Measurements from ENCODE around the gene PHKB. TPM values are rescaled to one million over a fixed set of nuclear protein-coding genes. Genes with fewer than 3 reads are reported as not detected.

Gene PHKB
- total RNA-seq, 1 experiment from 2014 or later = 38.8 TPM

- Histone ChIP-seq H3K14ac (ENCODE audit: insufficient read depth, low read length) (no peak overlapping the region), H3K9ac (ENCODE audit: extremely low read depth, insufficient read length, low read length) (no peak overlapping the region), H2BK20ac (ENCODE audit: low read depth, low read length, poor library complexity, severe bottlenecking) (no peak overlapping the region), H4K20me1 (ENCODE audit: control insufficient read depth, insufficient read depth, insufficient read length) (no peaks in the 10 kb centered on the region), H2BK5ac (ENCODE audit: insufficient read length, low read length) (no peak overlapping the region), H3K9me3 (ENCODE audit: control insufficient read depth, low read depth, low read length) (no peaks in the 10 kb centered on the region), H2BK120ac (ENCODE audit: low read depth, low read length, poor library complexity, severe bottlenecking) (no peak overlapping the region), H3K27ac (ENCODE audit: insufficient read length, low read depth, low read length) (no peak overlapping the region), H2BK15ac (ENCODE audit: low read depth, low read length) (no peak overlapping the region), H3K4me2 (ENCODE audit: insufficient read depth, insufficient read length, low read length) (no peak overlapping the region), H4K8ac (replicated peaks; ENCODE audit: insufficient read length, low read depth, low read length) (no peak overlapping the region), H4K91ac (ENCODE audit: insufficient read length, low read depth, low read length) (no peak overlapping the region), H3K56ac (ENCODE audit: insufficient read length, low read depth, low read length) (no peak overlapping the region), H2BK12ac (ENCODE audit: insufficient read length, low read depth, low read length) (no peak overlapping the region), H2AK5ac (ENCODE audit: insufficient read length, low read length) (no peak overlapping the region), H2AFZ (ENCODE audit: low read length) (no peak overlapping the region), H3K79me2 (ENCODE audit: insufficient read depth, low read length) (no peaks in the 10 kb centered on the region), H3K18ac (ENCODE audit: insufficient read length, low read depth, low read length) (no peak overlapping the region), H3K27me3 (ENCODE audit: insufficient read depth, low read length) (no peaks in the 10 kb centered on the region), H3K23me2 (ENCODE audit: insufficient read length, low read depth, low read length, poor library complexity, severe bottlenecking) (no peaks in the 10 kb centered on the region), H3K4me1 (ENCODE audit: insufficient read depth, low read length) (no peaks in the 10 kb centered on the region), H3K23ac (ENCODE audit: insufficient read length, low read depth, low read length) (no peak overlapping the region), H3K79me1 (ENCODE audit: insufficient read depth, low read depth, low read length, poor library complexity, severe bottlenecking) (no peaks in the 10 kb centered on the region), H3T11ph (ENCODE audit: low read length) (no peak overlapping the region), H4K5ac (ENCODE audit: insufficient read length, low read depth, low read length) (no peak overlapping the region), H3K4ac (ENCODE audit: low read depth, low read length) (no peak overlapping the region)
- no peak for DNase-seq
- Mint-ChIP-seq H3K4me3 (no peak overlapping the region), H3K36me3 (ENCODE audit: insufficient read depth in 1 of 3, low read depth in 3 of 3) (no peaks in the 10 kb centered on the region), H3K27ac (no peak overlapping the region), H3K27me3 (ENCODE audit: low read depth) (no peaks in the 10 kb centered on the region), H3K4me1 (peaks cover under 1 to 2% of the 10 kb centered on the region in 2 experiments; a peak in 1 of 4 replicates), H3K9me3 (no peaks in the 10 kb centered on the region; a peak in 1 of 5 replicates)
- no peak for TF ChIP-seq CTCF (conservative IDR thresholded peaks at IDR 0.05)
- no CpG with 5 or more reads among the region's 4 CpGs for WGBS (ENCODE audit: extremely low coverage, insufficient read length, low lambda C conversion rate)
Observed at GRCh38 chr16:47719713-47720112, 258.6 kb downstream of the PHKB start.
